Sigmoid colon (tissue), 3 donors: ENCODE data around the gene FEV.

ENCODE experiments used
- POLR2A ChIP-seq, 2 donors: fragments of 450-650 bp; IDR thresholded peaks; one replicate each; pipeline ENCODE4 v1.6.1; 2016; ENCODE audit warnings: antibody characterized with exemption in 2 of 2, mild to moderate bottlenecking in 2 of 2, moderate library complexity in 2 of 2
- TF ChIP-seq, protein P1 (sequence below), 4 experiments: fragments of 450-650 bp in 3 of 4; fragments of 200-600 bp in 1 of 4; IDR thresholded peaks; one replicate each; pipeline ENCODE4 v1.5.1; 2016 to 2019; ENCODE audit warnings: antibody characterized with exemption in 4 of 4, mild to moderate bottlenecking in 3 of 4, moderate library complexity in 2 of 4

DNA sequence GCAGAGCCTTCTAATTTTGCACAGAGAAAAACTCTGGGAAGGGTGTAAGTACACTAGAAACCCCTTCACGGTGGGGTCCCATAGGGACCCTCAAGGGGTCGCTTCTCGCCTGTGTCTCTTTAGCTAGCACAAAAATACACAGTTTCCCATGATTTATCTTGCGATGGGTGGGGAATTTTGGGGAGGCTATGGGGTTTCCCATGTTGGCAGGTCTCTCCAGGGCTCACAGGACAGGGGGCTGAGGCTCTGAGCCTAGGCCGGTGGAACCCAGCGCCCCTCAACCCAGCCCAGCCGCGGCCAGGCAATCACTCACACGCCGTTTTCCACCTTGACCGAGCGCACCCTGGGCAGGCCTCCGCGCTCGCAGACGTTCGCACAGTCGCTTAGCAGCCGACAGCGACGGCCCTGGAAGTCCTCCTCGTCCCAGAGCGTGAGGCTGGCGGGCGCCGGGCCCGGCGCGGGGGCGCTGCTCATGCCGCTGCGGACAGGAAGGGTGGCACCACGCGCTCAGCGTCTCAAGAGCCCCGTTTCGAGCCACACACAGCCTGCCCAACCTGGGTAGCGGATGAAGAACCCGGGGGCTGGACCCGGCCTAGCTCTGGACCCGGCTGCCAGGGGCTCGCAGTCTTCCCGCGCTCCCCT, 7.8 kb upstream of the FEV start:
- TF ChIP-seq, protein P1, sequence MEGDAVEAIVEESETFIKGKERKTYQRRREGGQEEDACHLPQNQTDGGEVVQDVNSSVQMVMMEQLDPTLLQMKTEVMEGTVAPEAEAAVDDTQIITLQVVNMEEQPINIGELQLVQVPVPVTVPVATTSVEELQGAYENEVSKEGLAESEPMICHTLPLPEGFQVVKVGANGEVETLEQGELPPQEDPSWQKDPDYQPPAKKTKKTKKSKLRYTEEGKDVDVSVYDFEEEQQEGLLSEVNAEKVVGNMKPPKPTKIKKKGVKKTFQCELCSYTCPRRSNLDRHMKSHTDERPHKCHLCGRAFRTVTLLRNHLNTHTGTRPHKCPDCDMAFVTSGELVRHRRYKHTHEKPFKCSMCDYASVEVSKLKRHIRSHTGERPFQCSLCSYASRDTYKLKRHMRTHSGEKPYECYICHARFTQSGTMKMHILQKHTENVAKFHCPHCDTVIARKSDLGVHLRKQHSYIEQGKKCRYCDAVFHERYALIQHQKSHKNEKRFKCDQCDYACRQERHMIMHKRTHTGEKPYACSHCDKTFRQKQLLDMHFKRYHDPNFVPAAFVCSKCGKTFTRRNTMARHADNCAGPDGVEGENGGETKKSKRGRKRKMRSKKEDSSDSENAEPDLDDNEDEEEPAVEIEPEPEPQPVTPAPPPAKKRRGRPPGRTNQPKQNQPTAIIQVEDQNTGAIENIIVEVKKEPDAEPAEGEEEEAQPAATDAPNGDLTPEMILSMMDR (IDR thresholded peaks at IDR 0.05), result no peak
- TF ChIP-seq POLR2A (IDR thresholded peaks at IDR 0.05), result no peak
